Fibroblast of pulmonary artery (primary cell): ENCODE data around the gene PIH1D2.

ENCODE experiments used
- DNase-seq: peaks from one replicate; pipeline ENCODE4 v3.0.0-alpha.2; 2010; ENCODE audit warnings: low read depth
- H3K4me3 ChIP-seq: replicated peaks from 2 replicates; pipeline ENCODE4 v1.5.1; 2011; ENCODE audit warnings: low read depth, mild to moderate bottlenecking, control low read depth, low read length, moderate library complexity
- CTCF ChIP-seq: IDR thresholded peaks from 2 replicates; pipeline ENCODE4 v1.5.1; 2011; ENCODE audit warnings: mild to moderate bottlenecking, control low read depth, low read length, inconsistent platforms; ENCODE audit errors: missing control alignments

The PIH1D2 gene

GRCh38 chr11:112087212-112087611 lies 13.4 kb upstream of the PIH1D2 start:
- no peak for DNase-seq
- no peak for TF ChIP-seq CTCF

GRCh38 chr11:112086422-112087191 lies 12.8 kb upstream of the PIH1D2 start, which contains the start of the genes SDHD and TIMM8B:
TSS of gene SDHD (plus strand) at chr11:112086873. CDS start at chr11:112086908, 35 bp downstream.
TSS of gene TIMM8B (minus strand) at chr11:112086756. CDS start at chr11:112086723, 33 bp downstream.
- peak; percentile 98 for DNase-seq
- peak; percentile 41 for TF ChIP-seq CTCF
- peak within 1 kb of the TSS; percentile 75 for H3K4me3 ChIP-seq

More at GRCh38 chr11:112087212-112087611, 13.4 kb upstream of the PIH1D2 start:
- H3K4me3 ChIP-seq = peak overlapping the region; percentile 75

- DNase-seq = peak; percentile 31
- peak overlapping the region; percentile 75 for H3K4me3 ChIP-seq
- no peak for TF ChIP-seq CTCF
These were observed 12.1 kb upstream of the PIH1D2 start for GRCh38 chr11:112085822-112086421.

GRCh38 chr11:112082729-112083128 lies 8.9 kb upstream of the PIH1D2 start:
- TF ChIP-seq CTCF = no peak
- DNase-seq = peak; percentile 18

GRCh38 chr11:112062923-112063322 lies 10.9 kb downstream of the PIH1D2 start:
- no peak for DNase-seq
- no peak for TF ChIP-seq CTCF
- H3K4me3 ChIP-seq = no peak overlapping the region

More at GRCh38 chr11:112082729-112083128, 8.9 kb upstream of the PIH1D2 start:
- no peak overlapping the region for H3K4me3 ChIP-seq

- no peak for DNase-seq
- TF ChIP-seq CTCF = no peak
- H3K4me3 ChIP-seq = no peak overlapping the region
These were observed 15.7 kb downstream of the PIH1D2 start for GRCh38 chr11:112058103-112058502.
